ENCODE data around the gene FGFBP3. TPM values are rescaled to one million over a fixed set of nuclear protein-coding genes. Genes with fewer than 3 reads are reported as not detected.
"Not testable (repeated sequence)": the region's sequence is repeated elsewhere in the genome, so short reads cannot be mapped to it uniquely, and the experiment has no call there.

The FGFBP3 gene
- total RNA-seq, 1 donor from 2014 or later: 7.5 TPM

DNA sequence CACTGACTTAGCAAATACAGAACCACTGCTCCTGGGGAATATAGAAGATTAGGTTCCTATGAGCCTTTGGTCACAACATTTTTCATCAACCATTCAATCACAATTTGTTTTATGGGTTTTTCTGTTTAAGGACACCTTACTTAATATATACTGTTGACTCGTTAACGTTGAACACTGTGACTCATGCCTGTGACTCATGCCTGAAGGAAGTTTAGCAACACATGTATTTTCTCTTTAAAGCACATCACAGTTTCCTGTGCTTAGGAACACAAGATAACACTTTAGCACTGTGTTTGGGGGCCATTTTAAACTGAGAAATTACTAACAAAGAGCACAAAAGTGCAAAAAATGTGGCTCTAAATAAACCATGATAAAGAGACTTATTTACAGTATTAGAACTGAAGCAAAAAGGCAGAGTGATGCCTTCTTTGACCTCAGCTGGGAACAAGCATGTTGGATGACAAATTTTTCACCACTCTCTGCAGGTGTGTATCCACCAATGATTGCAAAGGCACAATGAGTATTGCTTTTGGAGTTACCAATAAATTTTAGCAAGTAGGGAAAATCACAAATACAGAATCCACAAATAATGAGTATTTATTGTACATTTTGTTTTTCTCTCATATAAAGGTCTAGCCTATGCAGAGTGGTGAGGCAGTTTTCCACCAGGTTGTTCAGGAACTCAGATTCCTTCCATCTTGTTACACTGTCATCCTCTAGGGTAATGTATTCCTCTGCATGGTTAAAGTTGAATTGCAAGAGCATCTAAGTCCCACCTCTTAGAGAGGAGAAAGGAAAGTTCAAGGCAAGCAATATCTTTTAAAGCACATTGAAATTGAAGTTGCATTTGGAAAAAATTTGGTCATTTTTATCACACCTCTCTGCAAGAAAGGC, 7.3 kb downstream of the FGFBP3 start:
- no peaks in the 10 kb centered on the region for H3K4me1 Mint-ChIP-seq (ENCODE audit: low read depth, unreplicated experiment)
- no peaks in the 10 kb centered on the region for H3K9me3 Mint-ChIP-seq (ENCODE audit: unreplicated experiment)
- H3K4me3 Mint-ChIP-seq (ENCODE audit: unreplicated experiment): no peak overlapping the region
- no peaks in the 10 kb centered on the region for H3K36me3 Mint-ChIP-seq (ENCODE audit: unreplicated experiment)
- no peak for DNase-seq
- H3K27me3 Mint-ChIP-seq (ENCODE audit: unreplicated experiment): no peaks in the 10 kb centered on the region
- TF ChIP-seq, protein P1, sequence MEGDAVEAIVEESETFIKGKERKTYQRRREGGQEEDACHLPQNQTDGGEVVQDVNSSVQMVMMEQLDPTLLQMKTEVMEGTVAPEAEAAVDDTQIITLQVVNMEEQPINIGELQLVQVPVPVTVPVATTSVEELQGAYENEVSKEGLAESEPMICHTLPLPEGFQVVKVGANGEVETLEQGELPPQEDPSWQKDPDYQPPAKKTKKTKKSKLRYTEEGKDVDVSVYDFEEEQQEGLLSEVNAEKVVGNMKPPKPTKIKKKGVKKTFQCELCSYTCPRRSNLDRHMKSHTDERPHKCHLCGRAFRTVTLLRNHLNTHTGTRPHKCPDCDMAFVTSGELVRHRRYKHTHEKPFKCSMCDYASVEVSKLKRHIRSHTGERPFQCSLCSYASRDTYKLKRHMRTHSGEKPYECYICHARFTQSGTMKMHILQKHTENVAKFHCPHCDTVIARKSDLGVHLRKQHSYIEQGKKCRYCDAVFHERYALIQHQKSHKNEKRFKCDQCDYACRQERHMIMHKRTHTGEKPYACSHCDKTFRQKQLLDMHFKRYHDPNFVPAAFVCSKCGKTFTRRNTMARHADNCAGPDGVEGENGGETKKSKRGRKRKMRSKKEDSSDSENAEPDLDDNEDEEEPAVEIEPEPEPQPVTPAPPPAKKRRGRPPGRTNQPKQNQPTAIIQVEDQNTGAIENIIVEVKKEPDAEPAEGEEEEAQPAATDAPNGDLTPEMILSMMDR (IDR thresholded peaks at IDR 0.05; ENCODE audit: partially characterized antibody, unreplicated experiment): no peak
- no peak overlapping the region for H3K27ac Mint-ChIP-seq (ENCODE audit: unreplicated experiment)

GRCh38 chr10:91897421-91897820, 11.9 kb downstream of the FGFBP3 start:
- TF ChIP-seq, protein P1 (IDR thresholded peaks at IDR 0.05; ENCODE audit: partially characterized antibody, unreplicated experiment): no peak
- DNase-seq: no peak
- Mint-ChIP-seq H3K9me3 (ENCODE audit: unreplicated experiment) (no peaks in the 10 kb centered on the region), H3K27ac (ENCODE audit: unreplicated experiment) (no peak overlapping the region), H3K36me3 (ENCODE audit: unreplicated experiment) (peaks cover 4% of the 10 kb centered on the region), H3K4me3 (ENCODE audit: unreplicated experiment) (no peak overlapping the region), H3K4me1 (ENCODE audit: low read depth, unreplicated experiment) (no peaks in the 10 kb centered on the region), H3K27me3 (ENCODE audit: unreplicated experiment) (no peaks in the 10 kb centered on the region)

GRCh38 chr10:91896212-91896756, 13.0 kb downstream of the FGFBP3 start:
- TF ChIP-seq, protein P1 (IDR thresholded peaks at IDR 0.05; ENCODE audit: partially characterized antibody, unreplicated experiment): no peak
- H3K36me3 Mint-ChIP-seq (ENCODE audit: unreplicated experiment): peaks cover 4% of the 10 kb centered on the region
- no peaks in the 10 kb centered on the region for H3K27me3 Mint-ChIP-seq (ENCODE audit: unreplicated experiment)
- H3K4me3 Mint-ChIP-seq (ENCODE audit: unreplicated experiment): no peak overlapping the region
- no peaks in the 10 kb centered on the region for H3K4me1 Mint-ChIP-seq (ENCODE audit: low read depth, unreplicated experiment)
- no peak overlapping the region for H3K27ac Mint-ChIP-seq (ENCODE audit: unreplicated experiment)
- DNase-seq: no peak
- peaks cover 1% of the 10 kb centered on the region for H3K9me3 Mint-ChIP-seq (ENCODE audit: unreplicated experiment)

DNA sequence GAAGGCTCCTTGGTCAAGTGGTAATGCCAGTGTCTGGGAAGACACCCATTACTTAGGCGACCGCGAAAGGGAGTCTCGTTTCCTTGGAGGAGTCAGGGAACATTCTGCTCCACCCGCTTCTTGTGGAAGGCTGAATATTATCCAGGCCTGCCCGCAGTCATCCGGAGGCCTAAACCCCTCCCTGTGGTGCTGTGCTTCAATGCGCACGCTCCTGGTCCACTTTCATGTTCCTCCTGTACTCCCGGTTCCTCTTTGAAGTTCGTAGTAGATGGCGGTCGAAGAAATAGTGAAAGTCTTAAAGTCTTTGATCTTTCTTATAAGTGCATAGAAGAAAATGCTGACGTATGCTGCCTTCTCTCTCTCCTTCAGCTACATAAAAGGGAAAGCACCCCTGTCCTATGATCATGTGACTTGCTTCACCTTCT, 15.0 kb downstream of the FGFBP3 start:
- H3K4me1 Mint-ChIP-seq (ENCODE audit: low read depth, unreplicated experiment); H3K36me3 Mint-ChIP-seq (ENCODE audit: unreplicated experiment); DNase-seq; H3K27ac Mint-ChIP-seq (ENCODE audit: unreplicated experiment); H3K27me3 Mint-ChIP-seq (ENCODE audit: unreplicated experiment); H3K9me3 Mint-ChIP-seq (ENCODE audit: unreplicated experiment); H3K4me3 Mint-ChIP-seq (ENCODE audit: unreplicated experiment): not testable (repeated sequence)

DNA sequence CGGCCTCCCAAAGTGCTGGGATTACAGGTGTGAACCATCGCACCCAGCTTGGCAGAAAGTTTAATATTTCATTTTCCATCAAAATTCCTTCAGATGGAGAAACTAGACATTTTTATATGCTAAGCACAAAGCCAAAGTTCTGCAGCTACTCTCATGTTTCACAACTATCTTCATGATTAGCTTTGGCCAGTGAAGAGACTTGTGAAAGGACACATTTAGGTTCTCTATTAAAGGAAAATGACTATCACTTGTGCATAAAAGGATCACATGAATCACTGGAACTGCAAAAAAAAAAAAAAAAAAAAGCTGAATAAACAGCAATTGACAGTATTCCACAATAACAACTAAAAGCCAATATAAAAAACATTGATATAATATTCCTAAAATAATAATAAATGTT, 16.2 kb downstream of the FGFBP3 start:
- no peaks in the 10 kb centered on the region for H3K4me1 Mint-ChIP-seq (ENCODE audit: low read depth, unreplicated experiment)
- peaks cover 4% of the 10 kb centered on the region for H3K36me3 Mint-ChIP-seq (ENCODE audit: unreplicated experiment)
- no peak overlapping the region for H3K27ac Mint-ChIP-seq (ENCODE audit: unreplicated experiment)
- DNase-seq: no peak
- TF ChIP-seq, protein P1 (IDR thresholded peaks at IDR 0.05; ENCODE audit: partially characterized antibody, unreplicated experiment): no peak
- H3K4me3 Mint-ChIP-seq (ENCODE audit: unreplicated experiment): no peak overlapping the region
- no peaks in the 10 kb centered on the region for H3K27me3 Mint-ChIP-seq (ENCODE audit: unreplicated experiment)
- peaks cover 1% of the 10 kb centered on the region for H3K9me3 Mint-ChIP-seq (ENCODE audit: unreplicated experiment)
